CD4-positive, alpha-beta memory T cell (primary cell): ENCODE results near the gene RCE1. TPM values are rescaled to one million over a fixed set of nuclear protein-coding genes. Genes with fewer than 3 reads are reported as not detected.
A peak's percentile ranks its signal among the peaks of the same experiment; 100 is the strongest.

Experiments used
- CTCF ChIA-PET: fragments of 350-600 bp; sonication (Branson Sonifier 250); formaldehyde crosslinking; loops from one replicate; lab custom pipeline; 2021; ENCODE audit warnings: inconsistent platforms; ENCODE audit not compliant: partially characterized antibody; lab: Charles Lee
- POLR2A ChIA-PET: fragments of 350-600 bp; sonication (Branson Sonifier 250); formaldehyde crosslinking; loops from one replicate; lab custom pipeline; 2021; ENCODE audit not compliant: partially characterized antibody; lab: Charles Lee
- DNase-seq, 5 donors: peaks; one replicate each; pipeline versions ENCODE4 v3.0.0 to v3.0.0-alpha.2; 2020 to 2022; ENCODE audit warnings: mixed read lengths in 1 of 5
- H3K27ac ChIP-seq: one replicate; pipeline ENCODE4 v1.7.0; 2013; ENCODE audit warnings: low read depth, low read length
- H3K27me3 ChIP-seq: 2 replicates; pipeline ENCODE4 v1.7.0; 2013; ENCODE audit warnings: mild to moderate bottlenecking, low read length, moderate library complexity; ENCODE audit not compliant: insufficient read depth
- H3K36me3 ChIP-seq: 2 replicates; pipeline ENCODE4 v1.7.0; 2013; ENCODE audit warnings: mild to moderate bottlenecking, low read length, moderate library complexity; ENCODE audit not compliant: insufficient read depth
- H3K4me1 ChIP-seq: 2 replicates; pipeline ENCODE4 v1.7.0; 2013; ENCODE audit warnings: mild to moderate bottlenecking, low read length, moderate library complexity; ENCODE audit not compliant: insufficient read depth
- H3K4me3 ChIP-seq, 2 donors: one replicate each; pipeline ENCODE4 v1.7.0; 2013; ENCODE audit warnings: low read length in 2 of 2, mild to moderate bottlenecking in 1 of 2
- H3K9me3 ChIP-seq, 2 donors: one replicate each; pipeline ENCODE4 v1.7.0; 2013; ENCODE audit warnings: low read length in 2 of 2, control low read depth in 1 of 2; ENCODE audit not compliant: control insufficient read depth in 1 of 2
- H3K27ac Mint-ChIP-seq, 7 donors: one replicate each; pipeline ENCODE4 v1.8.0; 2020 to 2021; ENCODE audit warnings: mixed read lengths in 7 of 7, mild to moderate bottlenecking in 6 of 7, inconsistent platforms in 3 of 7, moderate library complexity in 3 of 7
- H3K27me3 Mint-ChIP-seq, 2 donors: one replicate each; pipeline ENCODE4 v1.8.0; 2020 to 2021; ENCODE audit warnings: mixed read lengths in 2 of 2
- H3K36me3 Mint-ChIP-seq, 2 donors: one replicate each; pipeline ENCODE4 v1.8.0; 2020 to 2021; ENCODE audit warnings: mixed read lengths in 2 of 2, inconsistent platforms in 1 of 2, mild to moderate bottlenecking in 1 of 2
- H3K4me1 Mint-ChIP-seq, 4 donors: one replicate each; pipeline ENCODE4 v1.8.0; 2020 to 2021; ENCODE audit warnings: mixed read lengths in 4 of 4, mild to moderate bottlenecking in 1 of 4
- H3K4me3 Mint-ChIP-seq, 8 donors: one replicate each; pipeline ENCODE4 v1.8.0; 2020 to 2021; ENCODE audit warnings: mixed read lengths in 8 of 8, mild to moderate bottlenecking in 7 of 8, moderate library complexity in 6 of 8, inconsistent platforms in 3 of 8
- H3K9me3 Mint-ChIP-seq, 8 donors: one replicate each; pipeline ENCODE4 v1.8.0; 2020 to 2021; ENCODE audit warnings: mixed read lengths in 8 of 8, mild to moderate bottlenecking in 5 of 8, inconsistent platforms in 3 of 8, moderate library complexity in 1 of 8
- intact Hi-C: fragments of 100-400 bp; cut with micrococcal nuclease; formaldehyde crosslinking; loops from one replicate; pipeline ENCODE4 v1.15.1; 2023
- polyA plus RNA-seq, 2 donors: library from polyadenylated mRNA; unstranded; fragments of 300-500 nt; fragmentation: Illumina TruSeq; gene quantifications; one replicate each; pipeline ENCODE4 v1.2.3, GENCODE V29; 2021
- total RNA-seq, 2 experiments: library from RNA; stranded (reverse); gene quantifications; one replicate each; pipeline ENCODE4 v1.2.3, GENCODE V29; 2021

The RCE1 gene
- total and polyA plus RNA-seq, 4 experiments from 2014 or later = 23.3 to 34.5 (median 30.7) TPM

GRCh38 chr11:66879000-66879399 is 35.8 kb downstream of the RCE1 start:
- Mint-ChIP-seq H3K27ac (no peak overlapping the region), H3K4me1 (peaks cover 10 to 25% (median 13%) of the 10 kb centered on the region in 4 donors), H3K27me3 (no peaks in the 10 kb centered on the region), H3K36me3 (no peaks in the 10 kb centered on the region), H3K9me3 (no peaks in the 10 kb centered on the region), H3K4me3 (no peak overlapping the region)
- no peak overlapping the region for H3K4me3 ChIP-seq
- intact Hi-C loops = no loop called here
- DNase-seq = no peak
- H3K36me3 ChIP-seq = no peaks in the 10 kb centered on the region
- H3K27ac ChIP-seq = no peak overlapping the region
- CTCF ChIA-PET = no interaction called here
- peaks cover 14% of the 10 kb centered on the region for H3K4me1 ChIP-seq
- POLR2A ChIA-PET = no interaction called here
- H3K27me3 ChIP-seq = no peaks in the 10 kb centered on the region
- H3K9me3 ChIP-seq = no peaks in the 10 kb centered on the region

- peak overlapping the region in 1 of 7 donors; percentile 2 for H3K27ac Mint-ChIP-seq
- peaks cover 10 to 25% (median 13%) of the 10 kb centered on the region in 4 donors for H3K4me1 Mint-ChIP-seq
- no peak for DNase-seq
- H3K4me3 Mint-ChIP-seq = no peak overlapping the region
- H3K36me3 Mint-ChIP-seq = no peaks in the 10 kb centered on the region
- POLR2A ChIA-PET = no interaction called here
- no peaks in the 10 kb centered on the region for H3K9me3 Mint-ChIP-seq
- no peaks in the 10 kb centered on the region for H3K36me3 ChIP-seq
- H3K27ac ChIP-seq = no peak overlapping the region
- H3K4me3 ChIP-seq = no peak overlapping the region
- no peaks in the 10 kb centered on the region for H3K27me3 Mint-ChIP-seq
- no peaks in the 10 kb centered on the region for H3K9me3 ChIP-seq
- intact Hi-C loops = no loop called here
- H3K27me3 ChIP-seq = no peaks in the 10 kb centered on the region
- peaks cover 14% of the 10 kb centered on the region for H3K4me1 ChIP-seq
- CTCF ChIA-PET = interaction anchor here (0.5 to 4.7 kb wide), 4 partner anchors 27 to 1121 kb away, joined by 3 to 23 read pairs (median 4); no protein-coding TSS in a partner anchor
These were observed 36.3 kb downstream of the RCE1 start for GRCh38 chr11:66879583-66879982.

GRCh38 chr11:66879999-66880398 is 36.8 kb downstream of the RCE1 start:
- ChIA-PET CTCF (interaction anchor here (0.5 to 4.7 kb wide), 4 partner anchors 28 to 1122 kb away, joined by 3 to 23 read pairs (median 4); no protein-coding TSS in a partner anchor), POLR2A (no interaction called here)
- Mint-ChIP-seq H3K9me3 (no peaks in the 10 kb centered on the region), H3K27me3 (no peaks in the 10 kb centered on the region), H3K4me3 (peak overlapping the region in 1 of 8 donors; percentile 26), H3K4me1 (peaks cover 10 to 25% (median 13%) of the 10 kb centered on the region in 4 donors), H3K27ac (peak overlapping the region in 1 of 7 donors; percentile 27), H3K36me3 (no peaks in the 10 kb centered on the region)
- peaks cover 14% of the 10 kb centered on the region for H3K4me1 ChIP-seq
- no peak overlapping the region for H3K27ac ChIP-seq
- no peak overlapping the region for H3K4me3 ChIP-seq
- H3K27me3 ChIP-seq = no peaks in the 10 kb centered on the region
- H3K36me3 ChIP-seq = no peaks in the 10 kb centered on the region
- H3K9me3 ChIP-seq = no peaks in the 10 kb centered on the region
- intact Hi-C loops = no loop called here
- DNase-seq = no peak

- Mint-ChIP-seq H3K36me3 (no peaks in the 10 kb centered on the region), H3K9me3 (no peaks in the 10 kb centered on the region), H3K27me3 (no peaks in the 10 kb centered on the region), H3K27ac (peak overlapping the region in 3 of 7 donors; percentile 26 to 60 (median 27)), H3K4me3 (peak overlapping the region in 2 of 8 donors; percentile 31 to 57), H3K4me1 (peaks cover 10 to 25% (median 13%) of the 10 kb centered on the region in 4 donors)
- H3K27me3 ChIP-seq = no peaks in the 10 kb centered on the region
- no peaks in the 10 kb centered on the region for H3K9me3 ChIP-seq
- H3K36me3 ChIP-seq = no peaks in the 10 kb centered on the region
- ChIA-PET POLR2A (interaction anchor here (2.0 kb wide), 1 partner anchor 38 kb away, joined by 12 read pairs; the partner anchor contains the start of gene RCE1), CTCF (interaction anchor here (0.8 to 4.7 kb wide), 5 partner anchors 29 to 318 kb away, joined by 3 to 23 read pairs (median 3); no protein-coding TSS in a partner anchor)
- DNase-seq = no peak
- intact Hi-C loops = no loop called here
- peaks cover 14% of the 10 kb centered on the region for H3K4me1 ChIP-seq
- H3K27ac ChIP-seq = no peak overlapping the region
- H3K4me3 ChIP-seq = no peak overlapping the region
These were observed 37.5 kb downstream of the RCE1 start for GRCh38 chr11:66880496-66881450.

GRCh38 chr11:66881451-66881835 is 38.2 kb downstream of the RCE1 start:
- POLR2A ChIA-PET = interaction anchor here (2.0 kb wide), 1 partner anchor 39 kb away, joined by 12 read pairs; the partner anchor contains the start of gene RCE1
- Histone ChIP-seq H3K9me3 (no peaks in the 10 kb centered on the region), H3K4me3 (no peak overlapping the region), H3K4me1 (peaks cover 14% of the 10 kb centered on the region), H3K27ac (no peak overlapping the region), H3K27me3 (no peaks in the 10 kb centered on the region), H3K36me3 (no peaks in the 10 kb centered on the region)
- H3K9me3 Mint-ChIP-seq = no peaks in the 10 kb centered on the region
- no peak for DNase-seq
- peak overlapping the region in 1 of 7 donors; percentile 60 for H3K27ac Mint-ChIP-seq
- H3K27me3 Mint-ChIP-seq = no peaks in the 10 kb centered on the region
- peak overlapping the region in 1 of 8 donors; percentile 27 for H3K4me3 Mint-ChIP-seq
- H3K36me3 Mint-ChIP-seq = no peaks in the 10 kb centered on the region
- intact Hi-C loops = no loop called here
- CTCF ChIA-PET = interaction anchor here (0.8 to 4.7 kb wide), 5 partner anchors 84 to 319 kb away, joined by 3 to 23 read pairs (median 3); no protein-coding TSS in a partner anchor
- peaks cover 10 to 25% (median 13%) of the 10 kb centered on the region in 4 donors for H3K4me1 Mint-ChIP-seq

- Histone ChIP-seq H3K36me3 (no peaks in the 10 kb centered on the region), H3K4me3 (no peak overlapping the region), H3K27me3 (no peaks in the 10 kb centered on the region), H3K9me3 (no peaks in the 10 kb centered on the region), H3K27ac (no peak overlapping the region), H3K4me1 (peaks cover 14% of the 10 kb centered on the region)
- Mint-ChIP-seq H3K4me3 (no peak overlapping the region), H3K4me1 (peaks cover 10 to 25% (median 13%) of the 10 kb centered on the region in 4 donors), H3K27ac (no peak overlapping the region), H3K9me3 (no peaks in the 10 kb centered on the region), H3K27me3 (no peaks in the 10 kb centered on the region), H3K36me3 (no peaks in the 10 kb centered on the region)
- DNase-seq = no peak
- POLR2A ChIA-PET = interaction anchor here (2.0 kb wide), 1 partner anchor 39 kb away, joined by 12 read pairs; the partner anchor contains the start of gene RCE1
- CTCF ChIA-PET = interaction anchor here (0.7 to 4.7 kb wide), 4 partner anchors 9 to 189 kb away, joined by 3 to 23 read pairs (median 3); no protein-coding TSS in a partner anchor
- intact Hi-C loops = no loop called here
These were observed 38.7 kb downstream of the RCE1 start for GRCh38 chr11:66881927-66882452.
